ENCODE data around the gene NEK8. TPM values are rescaled to one million over a fixed set of nuclear protein-coding genes. Genes with fewer than 3 reads are reported as not detected.

NEK8 gene
- 7.4 and 10.2 TPM in 2 replicates for total RNA-seq

GRCh38 chr17:28728364-28729200 lies at the start of gene NEK8:
Gene NEK8 (plus strand): TSS chr17:28728788. CDS start chr17:28728814, 26 bp downstream.

GRCh38 chr17:28711723-28712031 lies 16.9 kb upstream of the NEK8 start, which contains the start of gene PROCA1:
Gene PROCA1 (minus strand): TSS chr17:28711888. CDS start chr17:28711660, 228 bp downstream.

DNA sequence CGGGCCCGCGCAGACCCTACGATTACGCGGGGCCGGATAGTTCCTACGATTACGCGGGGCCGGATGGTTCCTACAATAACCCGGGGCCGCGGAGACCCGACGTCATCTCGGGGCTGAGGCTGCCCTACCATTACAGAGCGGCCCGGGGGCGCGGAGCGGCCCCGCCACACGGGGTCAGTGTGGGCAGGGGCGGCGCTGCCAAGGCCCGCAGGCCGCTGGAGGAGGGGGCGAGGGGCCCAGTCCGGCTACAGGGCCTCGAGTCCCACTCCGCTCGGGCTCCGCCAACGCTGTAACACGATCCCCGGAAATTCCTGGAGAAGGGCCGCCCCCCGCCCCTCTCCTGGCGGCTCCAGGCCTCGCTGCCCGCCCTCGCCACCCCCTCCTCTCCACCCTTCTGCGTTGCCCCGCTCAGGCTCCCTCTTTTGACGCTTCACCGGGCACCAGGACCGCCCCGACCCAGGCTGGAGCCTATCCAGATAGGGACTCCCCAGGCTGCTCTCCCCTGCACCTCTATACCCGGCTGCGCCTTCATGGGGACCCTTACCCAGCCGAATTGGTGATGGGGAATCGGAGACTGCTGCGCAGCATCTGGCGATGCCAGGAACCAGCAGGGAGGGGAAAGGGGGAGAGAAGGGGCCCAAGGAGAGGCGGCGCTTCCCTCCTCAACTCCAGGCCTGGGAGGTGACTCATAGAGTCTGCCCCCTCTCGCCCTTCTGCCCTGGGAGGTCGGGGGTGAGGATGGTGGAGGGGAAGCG lies 10.8 kb upstream of the NEK8 start, which contains the start of gene RAB34:
RAB34 (minus strand) TSS at position 291 of the 755 bp plus-strand sequence. CDS start 602 bp downstream, outside the sequence.

DNA sequence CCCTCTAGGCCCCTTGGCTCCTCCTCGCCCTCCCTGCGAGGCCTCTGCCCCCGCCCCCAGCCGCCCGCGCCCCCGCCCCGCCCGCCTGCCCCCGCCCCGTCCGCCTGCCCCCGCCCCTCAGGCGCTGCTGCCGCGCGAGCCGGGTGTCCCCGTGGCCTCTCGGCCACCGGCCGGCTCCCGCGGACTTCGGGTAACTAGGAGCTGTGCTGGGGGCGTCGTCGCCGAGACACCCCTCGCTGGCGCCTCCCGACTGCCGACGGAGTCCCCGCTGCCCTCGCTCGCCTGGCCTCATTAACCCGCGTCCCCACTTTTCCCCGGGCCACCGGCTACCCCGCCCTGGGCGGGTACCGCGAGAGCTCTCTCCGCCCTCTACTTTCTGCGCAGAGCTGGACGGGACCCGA lies 2.4 kb upstream of the NEK8 start, which contains the start of gene TLCD1:
TLCD1 (minus strand) TSS at position 8 of the 401 bp plus-strand sequence. CDS start 136 bp downstream, outside the sequence.

GRCh38 chr17:28743243-28744103 lies 14.9 kb downstream of the NEK8 start, which contains the start of gene TRAF4:
Gene TRAF4 (plus strand): TSS chr17:28744011. CDS start chr17:28744113, 102 bp downstream.

Small RNAs within 50 kb of the gene (small RNA-seq; reads per million reads assigned to genes)
- gene SNORD42A (not detected), gene SNORD42B (0.69 reads per million, percentile 41 among the genes with 10 or more reads in this experiment), gene SNORD4A (not detected), gene SNORD4B (not detected)

Other genes starting within 250 kb of the NEK8 start
- not detected in 2 replicates for gene FOXN1, start 222.4 kb upstream of the NEK8 start, total RNA-seq
- gene UNC119, start 176.2 kb upstream of the NEK8 start, total RNA-seq: 19.2 and 23.3 TPM in 2 replicates
- gene PIGS, start 157.3 kb upstream of the NEK8 start, total RNA-seq: 73.8 and 95.4 TPM in 2 replicates
- 19.6 and 25.2 TPM in 2 replicates for gene ALDOC, start 151.9 kb upstream of the NEK8 start, total RNA-seq
- 8.6 and 12.8 TPM in 2 replicates for gene SPAG5, start 129.8 kb upstream of the NEK8 start, total RNA-seq
- 5.9 and 7.9 TPM in 2 replicates for gene RSKR, start 114.6 kb upstream of the NEK8 start, total RNA-seq
- gene BLTP2, start 83.6 kb upstream of the NEK8 start, total RNA-seq: 79.7 and 145 TPM in 2 replicates
- gene SDF2, start 66.9 kb upstream of the NEK8 start, total RNA-seq: 40.0 and 60.5 TPM in 2 replicates
- gene SUPT6H, start 66.6 kb upstream of the NEK8 start, total RNA-seq: 42.1 and 51.8 TPM in 2 replicates
- 0.22 and 6.7 TPM in 2 replicates for gene PROCA1, start 16.9 kb upstream of the NEK8 start, total RNA-seq
- 195 and 196 TPM in 2 replicates for gene RAB34, start 10.9 kb upstream of the NEK8 start, total RNA-seq
- gene RPL23A, start 8.8 kb upstream of the NEK8 start, total RNA-seq: 327 and 599 TPM in 2 replicates
- 9.0 and 15.8 TPM in 2 replicates for gene TLCD1, start 2.6 kb upstream of the NEK8 start, total RNA-seq
- gene TRAF4, start 15.2 kb downstream of the NEK8 start, total RNA-seq: 76.6 and 103 TPM in 2 replicates
- 7.1 and 13.6 TPM in 2 replicates for gene FAM222B, start 114.0 kb downstream of the NEK8 start, total RNA-seq
- gene ERAL1, start 126.2 kb downstream of the NEK8 start, total RNA-seq: 22.8 and 62.6 TPM in 2 replicates
- 21.2 and 42.3 TPM in 2 replicates for gene FLOT2, start 168.9 kb downstream of the NEK8 start, total RNA-seq
- gene DHRS13, start 174.3 kb downstream of the NEK8 start, total RNA-seq: 6.9 and 9.4 TPM in 2 replicates
- 35.3 and 37.6 TPM in 2 replicates for gene PHF12, start 222.7 kb downstream of the NEK8 start, total RNA-seq